HEK293 (cell line): ENCODE results near the gene SLC25A18.

Source experiments
- CTCF ChIA-PET: fragments of 350-600 bp; formaldehyde crosslinking; extraction: SDS; loops from one replicate; lab custom pipeline; 2021; ENCODE audit warnings: antibody characterized with exemption; lab: Yijun Ruan, JAX
- POLR2A ChIA-PET: fragments of 300-600 bp; formaldehyde crosslinking; extraction: SDS; loops from one replicate; lab custom pipeline; 2020; ENCODE audit warnings: antibody characterized with exemption, inconsistent platforms; lab: Yijun Ruan, JAX
- H3K27ac ChIP-seq: fragments of 200-500 bp; sonication (Bioruptor generic); 2 replicates; pipeline ENCODE4 v1.5.1; 2014; ENCODE audit warnings: low read depth, low read length, control low read depth, inconsistent platforms; ENCODE audit errors: extremely low read depth
- H3K36me3 ChIP-seq, 2 experiments: fragments of 200-500 bp in 1 of 2; sonication (Bioruptor generic) in 1 of 2; 1 replicate in 1 of 2; 2 replicates in 1 of 2; pipeline ENCODE4 v1.5.1; 2014 to 2017; ENCODE audit warnings: inconsistent platforms in 2 of 2, low read length in 2 of 2; ENCODE audit not compliant: control insufficient read depth in 2 of 2, insufficient read depth in 1 of 2
- H3K4me1 ChIP-seq: fragments of 200-500 bp; sonication (Bioruptor generic); 2 replicates; pipeline ENCODE4 v1.5.1; 2014; ENCODE audit warnings: mild to moderate bottlenecking, low read length, inconsistent platforms; ENCODE audit not compliant: control insufficient read depth, insufficient read depth
- H3K4me3 ChIP-seq: 2 replicates; pipeline ENCODE4 v1.5.1; 2011; ENCODE audit warnings: low read depth, mild to moderate bottlenecking, control low read depth, low read length, moderate library complexity
- H3K9me3 ChIP-seq: fragments of 200-500 bp; sonication (Bioruptor generic); 2 replicates; pipeline ENCODE4 v1.5.1; 2014; ENCODE audit warnings: low read depth, low read length, inconsistent platforms; ENCODE audit not compliant: control insufficient read depth, insufficient read depth
- KLF1 ChIP-seq: fragments of 450-650 bp; formaldehyde crosslinking; IDR thresholded peaks from 2 replicates; pipeline ENCODE4 v1.5.1; 2016; ENCODE audit warnings: missing biosample characterization, missing genetic modification characterization
- SCRT1 ChIP-seq: fragments of 450-650 bp; formaldehyde crosslinking; IDR thresholded peaks from 2 replicates; pipeline ENCODE4 v1.5.1; 2016; ENCODE audit warnings: missing biosample characterization, missing genetic modification characterization, borderline replicate concordance
- SCRT2 ChIP-seq: fragments of 450-650 bp; formaldehyde crosslinking; IDR thresholded peaks from 2 replicates; pipeline ENCODE4 v1.5.1; 2016; ENCODE audit warnings: missing biosample characterization, missing genetic modification characterization
- ZBTB21 ChIP-seq: fragments of 450-650 bp; formaldehyde crosslinking; IDR thresholded peaks from 2 replicates; pipeline ENCODE4 v1.5.1; 2017; ENCODE audit warnings: missing biosample characterization, missing genetic modification characterization
- ZBTB48 ChIP-seq: fragments of 450-650 bp; formaldehyde crosslinking; IDR thresholded peaks from 2 replicates; pipeline ENCODE4 v1.5.1; 2016; ENCODE audit warnings: missing biosample characterization, missing genetic modification characterization
- ZNF112 ChIP-seq: fragments of 450-650 bp; formaldehyde crosslinking; IDR thresholded peaks from 2 replicates; pipeline ENCODE4 v1.5.0; 2017; ENCODE audit warnings: missing biosample characterization, missing genetic modification characterization
- ZNF223 ChIP-seq: fragments of 450-650 bp; formaldehyde crosslinking; IDR thresholded peaks from 2 replicates; pipeline ENCODE4 v1.5.1; 2016; ENCODE audit warnings: missing biosample characterization, missing genetic modification characterization
- ZNF544 ChIP-seq: fragments of 450-650 bp; formaldehyde crosslinking; IDR thresholded peaks from 2 replicates; pipeline ENCODE4 v1.5.0; 2017; ENCODE audit warnings: missing biosample characterization, missing genetic modification characterization
- ZNF549 ChIP-seq: fragments of 450-650 bp; IDR thresholded peaks from 2 replicates; pipeline ENCODE4 v1.5.1; 2018; ENCODE audit warnings: missing biosample characterization, missing genetic modification characterization, mild to moderate bottlenecking, inconsistent platforms, moderate library complexity
- ZNF571 ChIP-seq: fragments of 450-650 bp; formaldehyde crosslinking; IDR thresholded peaks from 2 replicates; pipeline ENCODE4 v1.5.0; 2017; ENCODE audit warnings: missing biosample characterization, missing genetic modification characterization
- ZNF623 ChIP-seq: fragments of 450-650 bp; formaldehyde crosslinking; IDR thresholded peaks from 2 replicates; pipeline ENCODE4 v1.5.1; 2016; ENCODE audit warnings: missing biosample characterization, missing genetic modification characterization
- ZNF626 ChIP-seq: fragments of 450-650 bp; sonication (Bioruptor Pico); formaldehyde crosslinking; IDR thresholded peaks from 2 replicates; pipeline ENCODE4 v1.5.1; 2018; ENCODE audit warnings: missing biosample characterization, missing genetic modification characterization, inconsistent platforms
- ZSCAN4 ChIP-seq: fragments of 450-650 bp; formaldehyde crosslinking; IDR thresholded peaks from 2 replicates; pipeline ENCODE4 v1.5.1; 2017; ENCODE audit warnings: missing biosample characterization, missing genetic modification characterization
- TF ChIP-seq, protein P1 (sequence below): fragments of 450-650 bp; formaldehyde crosslinking; IDR thresholded peaks from 2 replicates; pipeline ENCODE4 v1.5.1; 2016; ENCODE audit warnings: missing biosample characterization, missing genetic modification characterization
- TF ChIP-seq, protein P2 (sequence below): fragments of 450-650 bp; formaldehyde crosslinking; IDR thresholded peaks from 2 replicates; pipeline ENCODE4 v1.5.1; 2016; ENCODE audit warnings: missing biosample characterization, missing genetic modification characterization
- TF ChIP-seq, protein P3 (sequence below): fragments of 450-650 bp; formaldehyde crosslinking; IDR thresholded peaks from 2 replicates; pipeline ENCODE4 v1.5.1; 2016; ENCODE audit warnings: missing biosample characterization, missing genetic modification characterization
- TF ChIP-seq, protein P4 (sequence below): fragments of 450-650 bp; formaldehyde crosslinking; IDR thresholded peaks from 2 replicates; pipeline ENCODE4 v1.5.1; 2016; ENCODE audit warnings: missing biosample characterization, missing genetic modification characterization
- TF ChIP-seq, protein P5 (sequence below): fragments of 450-650 bp; formaldehyde crosslinking; IDR thresholded peaks from 2 replicates; pipeline ENCODE4 v1.5.1; 2016; ENCODE audit warnings: missing biosample characterization, missing genetic modification characterization

Gene SLC25A18

DNA sequence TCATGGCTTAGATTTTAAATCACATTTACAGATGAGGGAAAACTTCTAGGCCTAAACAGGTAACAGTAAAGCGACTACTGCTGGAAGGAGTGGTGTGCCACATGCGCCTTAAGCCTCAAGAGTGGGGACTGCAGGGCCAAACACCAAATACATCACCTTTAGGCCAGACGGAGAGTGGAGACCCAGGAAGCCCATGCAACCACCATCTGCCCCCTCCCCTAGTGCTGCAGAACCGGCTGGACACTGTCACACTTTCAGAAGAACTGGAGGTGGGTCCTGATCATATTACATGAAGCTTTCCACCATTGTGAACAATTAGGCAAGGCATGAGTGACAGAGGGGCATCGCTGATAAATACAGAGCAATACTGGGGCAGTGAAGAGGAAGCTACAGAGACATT, 28.9 kb downstream of the SLC25A18 start:
- TF ChIP-seq ZBTB21 (tag by site-specific recombination) (no peak), ZBTB48 (tag by site-specific recombination) (no peak)
- TF ChIP-seq, protein P1, sequence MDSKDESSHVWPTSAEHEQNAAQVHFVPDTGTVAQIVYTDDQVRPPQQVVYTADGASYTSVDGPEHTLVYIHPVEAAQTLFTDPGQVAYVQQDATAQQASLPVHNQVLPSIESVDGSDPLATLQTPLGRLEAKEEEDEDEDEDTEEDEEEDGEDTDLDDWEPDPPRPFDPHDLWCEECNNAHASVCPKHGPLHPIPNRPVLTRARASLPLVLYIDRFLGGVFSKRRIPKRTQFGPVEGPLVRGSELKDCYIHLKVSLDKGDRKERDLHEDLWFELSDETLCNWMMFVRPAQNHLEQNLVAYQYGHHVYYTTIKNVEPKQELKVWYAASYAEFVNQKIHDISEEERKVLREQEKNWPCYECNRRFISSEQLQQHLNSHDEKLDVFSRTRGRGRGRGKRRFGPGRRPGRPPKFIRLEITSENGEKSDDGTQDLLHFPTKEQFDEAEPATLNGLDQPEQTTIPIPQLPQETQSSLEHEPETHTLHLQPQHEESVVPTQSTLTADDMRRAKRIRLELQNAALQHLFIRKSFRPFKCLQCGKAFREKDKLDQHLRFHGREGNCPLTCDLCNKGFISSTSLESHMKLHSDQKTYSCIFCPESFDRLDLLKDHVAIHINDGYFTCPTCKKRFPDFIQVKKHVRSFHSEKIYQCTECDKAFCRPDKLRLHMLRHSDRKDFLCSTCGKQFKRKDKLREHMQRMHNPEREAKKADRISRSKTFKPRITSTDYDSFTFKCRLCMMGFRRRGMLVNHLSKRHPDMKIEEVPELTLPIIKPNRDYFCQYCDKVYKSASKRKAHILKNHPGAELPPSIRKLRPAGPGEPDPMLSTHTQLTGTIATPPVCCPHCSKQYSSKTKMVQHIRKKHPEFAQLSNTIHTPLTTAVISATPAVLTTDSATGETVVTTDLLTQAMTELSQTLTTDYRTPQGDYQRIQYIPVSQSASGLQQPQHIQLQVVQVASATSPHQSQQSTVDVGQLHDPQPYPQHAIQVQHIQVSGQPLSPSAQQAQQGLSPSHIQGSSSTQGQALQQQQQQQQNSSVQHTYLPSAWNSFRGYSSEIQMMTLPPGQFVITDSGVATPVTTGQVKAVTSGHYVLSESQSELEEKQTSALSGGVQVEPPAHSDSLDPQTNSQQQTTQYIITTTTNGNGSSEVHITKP: no peak
- TF ChIP-seq, protein P2, sequence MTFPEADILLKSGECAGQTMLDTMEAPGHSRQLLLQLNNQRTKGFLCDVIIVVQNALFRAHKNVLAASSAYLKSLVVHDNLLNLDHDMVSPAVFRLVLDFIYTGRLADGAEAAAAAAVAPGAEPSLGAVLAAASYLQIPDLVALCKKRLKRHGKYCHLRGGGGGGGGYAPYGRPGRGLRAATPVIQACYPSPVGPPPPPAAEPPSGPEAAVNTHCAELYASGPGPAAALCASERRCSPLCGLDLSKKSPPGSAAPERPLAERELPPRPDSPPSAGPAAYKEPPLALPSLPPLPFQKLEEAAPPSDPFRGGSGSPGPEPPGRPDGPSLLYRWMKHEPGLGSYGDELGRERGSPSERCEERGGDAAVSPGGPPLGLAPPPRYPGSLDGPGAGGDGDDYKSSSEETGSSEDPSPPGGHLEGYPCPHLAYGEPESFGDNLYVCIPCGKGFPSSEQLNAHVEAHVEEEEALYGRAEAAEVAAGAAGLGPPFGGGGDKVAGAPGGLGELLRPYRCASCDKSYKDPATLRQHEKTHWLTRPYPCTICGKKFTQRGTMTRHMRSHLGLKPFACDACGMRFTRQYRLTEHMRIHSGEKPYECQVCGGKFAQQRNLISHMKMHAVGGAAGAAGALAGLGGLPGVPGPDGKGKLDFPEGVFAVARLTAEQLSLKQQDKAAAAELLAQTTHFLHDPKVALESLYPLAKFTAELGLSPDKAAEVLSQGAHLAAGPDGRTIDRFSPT (tag by site-specific recombination): no peak
- Histone ChIP-seq H3K4me1 (no peaks in the 10 kb centered on the region), H3K9me3 (no peaks in the 10 kb centered on the region), H3K36me3 (peaks cover 36 to 75% of the 10 kb centered on the region in 2 experiments), H3K4me3 (no peak overlapping the region), H3K27ac (no peak overlapping the region)
- POLR2A ChIA-PET: interaction anchor here (1.2 kb wide), 1 partner anchor 28 kb away, joined by 3 read pairs; no protein-coding TSS in a partner anchor
- CTCF ChIA-PET: interaction anchor here (0.7 kb wide), 1 partner anchor 51 kb away, joined by 3 read pairs; no protein-coding TSS in a partner anchor

- H3K4me3 ChIP-seq: no peak overlapping the region
- TF ChIP-seq ZNF544 (tag by site-specific recombination) (no peak), KLF1 (tag by site-specific recombination) (no peak), SCRT1 (tag by site-specific recombination) (no peak), ZNF223 (tag by site-specific recombination) (no peak), ZNF549 (no peak), ZNF626 (tag by site-specific recombination) (no peak), ZSCAN4 (no peak), ZNF623 (tag by site-specific recombination) (no peak), ZNF571 (tag by site-specific recombination) (no peak), ZNF112 (tag by site-specific recombination) (no peak), SCRT2 (no peak)
- TF ChIP-seq, protein P3, sequence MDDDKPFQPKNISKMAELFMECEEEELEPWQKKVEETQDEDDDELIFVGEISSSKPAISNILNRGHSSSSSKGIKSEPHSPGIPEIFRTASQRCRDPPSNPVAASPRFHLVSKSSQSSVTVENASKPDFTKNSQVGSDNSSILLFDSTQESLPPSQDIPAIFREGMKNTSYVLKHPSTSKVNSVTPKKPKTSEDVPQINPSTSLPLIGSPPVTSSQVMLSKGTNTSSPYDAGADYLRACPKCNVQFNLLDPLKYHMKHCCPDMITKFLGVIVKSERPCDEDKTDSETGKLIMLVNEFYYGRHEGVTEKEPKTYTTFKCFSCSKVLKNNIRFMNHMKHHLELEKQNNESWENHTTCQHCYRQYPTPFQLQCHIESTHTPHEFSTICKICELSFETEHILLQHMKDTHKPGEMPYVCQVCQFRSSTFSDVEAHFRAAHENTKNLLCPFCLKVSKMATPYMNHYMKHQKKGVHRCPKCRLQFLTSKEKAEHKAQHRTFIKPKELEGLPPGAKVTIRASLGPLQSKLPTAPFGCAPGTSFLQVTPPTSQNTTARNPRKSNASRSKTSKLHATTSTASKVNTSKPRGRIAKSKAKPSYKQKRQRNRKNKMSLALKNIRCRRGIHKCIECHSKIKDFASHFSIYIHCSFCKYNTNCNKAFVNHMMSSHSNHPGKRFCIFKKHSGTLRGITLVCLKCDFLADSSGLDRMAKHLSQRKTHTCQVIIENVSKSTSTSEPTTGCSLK (tag by site-specific recombination): no peak
- TF ChIP-seq, protein P4, sequence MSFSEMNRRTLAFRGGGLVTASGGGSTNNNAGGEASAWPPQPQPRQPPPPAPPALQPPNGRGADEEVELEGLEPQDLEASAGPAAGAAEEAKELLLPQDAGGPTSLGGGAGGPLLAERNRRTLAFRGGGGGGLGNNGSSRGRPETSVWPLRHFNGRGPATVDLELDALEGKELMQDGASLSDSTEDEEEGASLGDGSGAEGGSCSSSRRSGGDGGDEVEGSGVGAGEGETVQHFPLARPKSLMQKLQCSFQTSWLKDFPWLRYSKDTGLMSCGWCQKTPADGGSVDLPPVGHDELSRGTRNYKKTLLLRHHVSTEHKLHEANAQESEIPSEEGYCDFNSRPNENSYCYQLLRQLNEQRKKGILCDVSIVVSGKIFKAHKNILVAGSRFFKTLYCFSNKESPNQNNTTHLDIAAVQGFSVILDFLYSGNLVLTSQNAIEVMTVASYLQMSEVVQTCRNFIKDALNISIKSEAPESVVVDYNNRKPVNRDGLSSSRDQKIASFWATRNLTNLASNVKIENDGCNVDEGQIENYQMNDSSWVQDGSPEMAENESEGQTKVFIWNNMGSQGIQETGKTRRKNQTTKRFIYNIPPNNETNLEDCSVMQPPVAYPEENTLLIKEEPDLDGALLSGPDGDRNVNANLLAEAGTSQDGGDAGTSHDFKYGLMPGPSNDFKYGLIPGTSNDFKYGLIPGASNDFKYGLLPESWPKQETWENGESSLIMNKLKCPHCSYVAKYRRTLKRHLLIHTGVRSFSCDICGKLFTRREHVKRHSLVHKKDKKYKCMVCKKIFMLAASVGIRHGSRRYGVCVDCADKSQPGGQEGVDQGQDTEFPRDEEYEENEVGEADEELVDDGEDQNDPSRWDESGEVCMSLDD (tag by site-specific recombination): no peak
- TF ChIP-seq, protein P5, sequence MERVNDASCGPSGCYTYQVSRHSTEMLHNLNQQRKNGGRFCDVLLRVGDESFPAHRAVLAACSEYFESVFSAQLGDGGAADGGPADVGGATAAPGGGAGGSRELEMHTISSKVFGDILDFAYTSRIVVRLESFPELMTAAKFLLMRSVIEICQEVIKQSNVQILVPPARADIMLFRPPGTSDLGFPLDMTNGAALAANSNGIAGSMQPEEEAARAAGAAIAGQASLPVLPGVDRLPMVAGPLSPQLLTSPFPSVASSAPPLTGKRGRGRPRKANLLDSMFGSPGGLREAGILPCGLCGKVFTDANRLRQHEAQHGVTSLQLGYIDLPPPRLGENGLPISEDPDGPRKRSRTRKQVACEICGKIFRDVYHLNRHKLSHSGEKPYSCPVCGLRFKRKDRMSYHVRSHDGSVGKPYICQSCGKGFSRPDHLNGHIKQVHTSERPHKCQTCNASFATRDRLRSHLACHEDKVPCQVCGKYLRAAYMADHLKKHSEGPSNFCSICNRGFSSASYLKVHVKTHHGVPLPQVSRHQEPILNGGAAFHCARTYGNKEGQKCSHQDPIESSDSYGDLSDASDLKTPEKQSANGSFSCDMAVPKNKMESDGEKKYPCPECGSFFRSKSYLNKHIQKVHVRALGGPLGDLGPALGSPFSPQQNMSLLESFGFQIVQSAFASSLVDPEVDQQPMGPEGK (tag by site-specific recombination): no peak
- CTCF ChIA-PET: interaction anchor here (1.2 kb wide), 1 partner anchor 147 kb away, joined by 3 read pairs; no protein-coding TSS in a partner anchor
- H3K27ac ChIP-seq: no peak overlapping the region
- H3K4me1 ChIP-seq: no peaks in the 10 kb centered on the region
- POLR2A ChIA-PET: no interaction called here
- H3K9me3 ChIP-seq: no peaks in the 10 kb centered on the region
- H3K36me3 ChIP-seq: peaks cover 64 to 94% of the 10 kb centered on the region in 2 experiments
Observed at GRCh38 chr22:17596226-17596625, 32.9 kb downstream of the SLC25A18 start.
